ENCODE measurements around the gene TMIE. TPM values are rescaled to one million over a fixed set of nuclear protein-coding genes. Genes with fewer than 3 reads are reported as not detected.

Gene TMIE
- total RNA-seq, 4 donors from 2014 or later = not detected

GRCh38 chr3:46725621-46726314 is 24.6 kb downstream of the TMIE start:
- in situ Hi-C loops (cut with MboI; ENCODE audit: low pct_ligation_motif_present in 1 of 4, low pct_unique_long_range_greater_than_20kb in 1 of 4, low sequenced_read_pairs in 3 of 4) = no loop called here
- 55 to 79% methylated on average over 3 to 6 of the region's 6 CpGs for WGBS, 2 donors (ENCODE audit: low coverage in 1 of 2)
- Histone ChIP-seq H3K4me3 (no peak overlapping the region), H3K27me3 (peaks cover 20% of the 10 kb centered on the region), H3K36me3 (no peaks in the 10 kb centered on the region), H3K9me3 (no peaks in the 10 kb centered on the region), H3K4me1 (no peaks in the 10 kb centered on the region), H3K27ac (no peak overlapping the region)
- TF ChIP-seq POLR2AphosphoS5 (IDR thresholded peaks at IDR 0.05) (no peak), EP300 (IDR thresholded peaks at IDR 0.05; ENCODE audit: low read depth) (no peak), POLR2A (IDR thresholded peaks at IDR 0.05) (no peak)
- TF ChIP-seq, protein P1, sequence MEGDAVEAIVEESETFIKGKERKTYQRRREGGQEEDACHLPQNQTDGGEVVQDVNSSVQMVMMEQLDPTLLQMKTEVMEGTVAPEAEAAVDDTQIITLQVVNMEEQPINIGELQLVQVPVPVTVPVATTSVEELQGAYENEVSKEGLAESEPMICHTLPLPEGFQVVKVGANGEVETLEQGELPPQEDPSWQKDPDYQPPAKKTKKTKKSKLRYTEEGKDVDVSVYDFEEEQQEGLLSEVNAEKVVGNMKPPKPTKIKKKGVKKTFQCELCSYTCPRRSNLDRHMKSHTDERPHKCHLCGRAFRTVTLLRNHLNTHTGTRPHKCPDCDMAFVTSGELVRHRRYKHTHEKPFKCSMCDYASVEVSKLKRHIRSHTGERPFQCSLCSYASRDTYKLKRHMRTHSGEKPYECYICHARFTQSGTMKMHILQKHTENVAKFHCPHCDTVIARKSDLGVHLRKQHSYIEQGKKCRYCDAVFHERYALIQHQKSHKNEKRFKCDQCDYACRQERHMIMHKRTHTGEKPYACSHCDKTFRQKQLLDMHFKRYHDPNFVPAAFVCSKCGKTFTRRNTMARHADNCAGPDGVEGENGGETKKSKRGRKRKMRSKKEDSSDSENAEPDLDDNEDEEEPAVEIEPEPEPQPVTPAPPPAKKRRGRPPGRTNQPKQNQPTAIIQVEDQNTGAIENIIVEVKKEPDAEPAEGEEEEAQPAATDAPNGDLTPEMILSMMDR (IDR thresholded peaks at IDR 0.05) = no peak
- intact Hi-C loops (cut with DNase I; ENCODE audit: low total_unique reads) = no loop called here
- no peak for DNase-seq

GRCh38 chr3:46729038-46729437 is 27.8 kb downstream of the TMIE start:
- Histone ChIP-seq H3K4me3 (no peak overlapping the region), H3K36me3 (no peaks in the 10 kb centered on the region), H3K27ac (no peak overlapping the region), H3K4me1 (no peaks in the 10 kb centered on the region), H3K27me3 (peaks cover 20% of the 10 kb centered on the region), H3K9me3 (no peaks in the 10 kb centered on the region)
- TF ChIP-seq, protein P1 (IDR thresholded peaks at IDR 0.05) = no peak
- TF ChIP-seq EP300 (IDR thresholded peaks at IDR 0.05; ENCODE audit: low read depth) = no peak
- no peak for TF ChIP-seq POLR2AphosphoS5 (IDR thresholded peaks at IDR 0.05)
- TF ChIP-seq POLR2A (IDR thresholded peaks at IDR 0.05) = no peak
- 79% methylated on average over 4 of the region's 4 CpGs; no CpG with 5 or more reads in 1 of the 2 donors for WGBS, 2 donors (ENCODE audit: low coverage in 1 of 2)
- in situ Hi-C loops (cut with MboI; ENCODE audit: low pct_ligation_motif_present in 1 of 4, low pct_unique_long_range_greater_than_20kb in 1 of 4, low sequenced_read_pairs in 3 of 4) (no loop called here), intact Hi-C loops (cut with DNase I; ENCODE audit: low total_unique reads) (no loop called here)
- DNase-seq = no peak

GRCh38 chr3:46730819-46731218 is 29.6 kb downstream of the TMIE start:
- Histone ChIP-seq H3K4me1 (no peaks in the 10 kb centered on the region), H3K9me3 (no peaks in the 10 kb centered on the region), H3K36me3 (no peaks in the 10 kb centered on the region), H3K27me3 (peaks cover 20% of the 10 kb centered on the region), H3K27ac (no peak overlapping the region), H3K4me3 (no peak overlapping the region)
- WGBS, 2 donors (ENCODE audit: low coverage in 1 of 2) = 88 to 100% methylated on average over 2 of the region's 2 CpGs
- no peak for DNase-seq
- TF ChIP-seq EP300 (IDR thresholded peaks at IDR 0.05; ENCODE audit: low read depth) = no peak
- TF ChIP-seq POLR2A (IDR thresholded peaks at IDR 0.05) = no peak
- no peak for TF ChIP-seq POLR2AphosphoS5 (IDR thresholded peaks at IDR 0.05)
- TF ChIP-seq, protein P1 (IDR thresholded peaks at IDR 0.05) = no peak
- in situ Hi-C loops (cut with MboI; ENCODE audit: low pct_ligation_motif_present in 1 of 4, low pct_unique_long_range_greater_than_20kb in 1 of 4, low sequenced_read_pairs in 3 of 4) = no loop called here
- intact Hi-C loops (cut with DNase I; ENCODE audit: low total_unique reads) = no loop called here

GRCh38 chr3:46731795-46732194 is 30.6 kb downstream of the TMIE start:
- peaks cover 20% of the 10 kb centered on the region for H3K27me3 ChIP-seq
- in situ Hi-C loops (cut with MboI; ENCODE audit: low pct_ligation_motif_present in 1 of 4, low pct_unique_long_range_greater_than_20kb in 1 of 4, low sequenced_read_pairs in 3 of 4) (no loop called here), intact Hi-C loops (cut with DNase I; ENCODE audit: low total_unique reads) (no loop called here)
- H3K4me3 ChIP-seq = no peak overlapping the region
- TF ChIP-seq POLR2A (IDR thresholded peaks at IDR 0.05) = no peak
- no peak for TF ChIP-seq POLR2AphosphoS5 (IDR thresholded peaks at IDR 0.05)
- TF ChIP-seq, protein P1 (IDR thresholded peaks at IDR 0.05) = no peak
- no peak for TF ChIP-seq EP300 (IDR thresholded peaks at IDR 0.05; ENCODE audit: low read depth)
- H3K9me3 ChIP-seq = no peaks in the 10 kb centered on the region
- H3K27ac ChIP-seq = no peak overlapping the region
- H3K4me1 ChIP-seq = no peaks in the 10 kb centered on the region
- no peaks in the 10 kb centered on the region for H3K36me3 ChIP-seq
- no peak for DNase-seq
- 80 to 87% methylated on average over 3 of the region's 3 CpGs for WGBS, 2 donors (ENCODE audit: low coverage in 1 of 2)
